ENCODE data around the gene PHF11.

DNA sequence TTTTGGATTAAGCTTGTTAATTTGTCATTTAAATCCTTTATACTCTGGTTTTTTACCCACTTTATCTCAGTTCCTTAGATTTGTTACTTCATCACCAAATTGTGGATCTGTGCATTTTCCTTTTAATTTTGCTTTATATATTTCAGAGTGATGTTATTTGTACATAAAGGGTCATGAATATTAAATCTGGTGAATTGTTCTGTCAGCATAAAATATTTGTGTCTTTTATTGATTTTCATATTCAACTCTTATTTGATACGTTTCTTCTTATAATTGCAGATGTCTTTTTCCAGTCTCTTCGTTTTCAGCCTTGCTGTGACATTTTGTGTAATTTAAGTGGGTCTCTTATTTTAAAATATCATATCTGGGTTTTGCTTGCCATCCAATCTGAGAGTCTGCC lies 47.0 kb upstream of the PHF11 start:
- TF ChIP-seq, protein P1, sequence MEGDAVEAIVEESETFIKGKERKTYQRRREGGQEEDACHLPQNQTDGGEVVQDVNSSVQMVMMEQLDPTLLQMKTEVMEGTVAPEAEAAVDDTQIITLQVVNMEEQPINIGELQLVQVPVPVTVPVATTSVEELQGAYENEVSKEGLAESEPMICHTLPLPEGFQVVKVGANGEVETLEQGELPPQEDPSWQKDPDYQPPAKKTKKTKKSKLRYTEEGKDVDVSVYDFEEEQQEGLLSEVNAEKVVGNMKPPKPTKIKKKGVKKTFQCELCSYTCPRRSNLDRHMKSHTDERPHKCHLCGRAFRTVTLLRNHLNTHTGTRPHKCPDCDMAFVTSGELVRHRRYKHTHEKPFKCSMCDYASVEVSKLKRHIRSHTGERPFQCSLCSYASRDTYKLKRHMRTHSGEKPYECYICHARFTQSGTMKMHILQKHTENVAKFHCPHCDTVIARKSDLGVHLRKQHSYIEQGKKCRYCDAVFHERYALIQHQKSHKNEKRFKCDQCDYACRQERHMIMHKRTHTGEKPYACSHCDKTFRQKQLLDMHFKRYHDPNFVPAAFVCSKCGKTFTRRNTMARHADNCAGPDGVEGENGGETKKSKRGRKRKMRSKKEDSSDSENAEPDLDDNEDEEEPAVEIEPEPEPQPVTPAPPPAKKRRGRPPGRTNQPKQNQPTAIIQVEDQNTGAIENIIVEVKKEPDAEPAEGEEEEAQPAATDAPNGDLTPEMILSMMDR (IDR thresholded peaks at IDR 0.05; ENCODE audit: borderline replicate concordance, extremely low read depth, low read length, poor library complexity, severe bottlenecking): no peak
- no peak for TF ChIP-seq EZH2 (IDR thresholded peaks at IDR 0.05; ENCODE audit: borderline replicate concordance, low read depth, low read length, severe bottlenecking)

All from DND-41 (cell line).